Cerebellar cortex (tissue), 1 donor: ENCODE data around the gene BOC.

Source experiments
- DNase-seq: peaks from one replicate; pipeline ENCODE4 v3.0.0-alpha.2; 2015; ENCODE audit warnings: low spot score

BOC gene

GRCh38 chr3:113286524-113286923 lies 75.2 kb downstream of the BOC start:
- DNase-seq, result no peak

- peak; percentile 58 for DNase-seq
Observed at GRCh38 chr3:113287111-113287802, 75.9 kb downstream of the BOC start.

GRCh38 chr3:113287803-113288648 lies 76.7 kb downstream of the BOC start:
- DNase-seq, result peak; percentile 85

- DNase-seq, result no peak
Observed at GRCh38 chr3:113288881-113289280, 77.5 kb downstream of the BOC start.

- no peak for DNase-seq
Observed at GRCh38 chr3:113291572-113291971, 80.2 kb downstream of the BOC start.

- no peak for DNase-seq
Observed at GRCh38 chr3:113292933-113293332, 81.6 kb downstream of the BOC start.

- DNase-seq, result no peak
Observed at GRCh38 chr3:113293348-113293747, 82.0 kb downstream of the BOC start.

- DNase-seq, result no peak
Observed at GRCh38 chr3:113295463-113295862, 84.1 kb downstream of the BOC start.

GRCh38 chr3:113297287-113297686 lies 85.9 kb downstream of the BOC start:
- no peak for DNase-seq

- DNase-seq, result no peak
Observed at GRCh38 chr3:113297841-113298240, 86.5 kb downstream of the BOC start.

GRCh38 chr3:113300596-113300995 lies 89.2 kb downstream of the BOC start:
- DNase-seq, result no peak

GRCh38 chr3:113304102-113304501 lies 92.7 kb downstream of the BOC start:
- no peak for DNase-seq

- no peak for DNase-seq
Observed at GRCh38 chr3:113304856-113305540, 93.6 kb downstream of the BOC start.

GRCh38 chr3:113310960-113311359 lies 99.6 kb downstream of the BOC start:
- DNase-seq, result no peak

- DNase-seq, result no peak
Observed at GRCh38 chr3:113312416-113312815, 101.1 kb downstream of the BOC start.

- DNase-seq, result no peak
Observed at GRCh38 chr3:113314923-113315322, 103.6 kb downstream of the BOC start.

GRCh38 chr3:113329757-113330156 lies 118.4 kb downstream of the BOC start:
- no peak for DNase-seq

GRCh38 chr3:113330742-113331141 lies 119.4 kb downstream of the BOC start:
- DNase-seq, result no peak

GRCh38 chr3:113331187-113331586 lies 119.8 kb downstream of the BOC start:
- DNase-seq, result no peak
